Muscle of leg (tissue), 11 donors: ENCODE measurements around the gene EXD2. TPM values are rescaled to one million over a fixed set of nuclear protein-coding genes. Genes with fewer than 3 reads are reported as not detected.
A peak's percentile ranks its signal among the peaks of the same experiment; 100 is the strongest.

Experiments
- DNase-seq: peaks from one replicate; pipeline ENCODE4 v3.0.0; 2013
- H3K27ac ChIP-seq: one replicate; pipeline ENCODE4 v1.5.1; 2013; ENCODE audit warnings: mild to moderate bottlenecking, low read length, control low read depth
- H3K27me3 ChIP-seq: one replicate; pipeline ENCODE4 v1.6.1; 2013; ENCODE audit warnings: low read length; ENCODE audit not compliant: control insufficient read depth, insufficient read depth
- H3K36me3 ChIP-seq: one replicate; pipeline ENCODE4 v1.6.1; 2013; ENCODE audit warnings: low read length; ENCODE audit not compliant: control insufficient read depth, insufficient read depth
- H3K4me1 ChIP-seq: one replicate; pipeline ENCODE4 v1.6.1; 2013; ENCODE audit warnings: low read length; ENCODE audit not compliant: control insufficient read depth, insufficient read depth
- H3K4me3 ChIP-seq: one replicate; pipeline ENCODE4 v1.5.1; 2013; ENCODE audit warnings: low read length, control low read depth
- H3K9me3 ChIP-seq: replicated peaks from 2 replicates; pipeline ENCODE4 v1.6.1; 2013; ENCODE audit warnings: low read depth, low read length; ENCODE audit not compliant: control insufficient read depth
- WGBS: methylation state at CpG from one replicate; pipeline ENCODE4 v1.1.5; 2013; ENCODE audit warnings: missing lambda C conversion rate; ENCODE audit not compliant: insufficient coverage; 5-methylcytosine and 5-hydroxymethylcytosine counted together
- polyA plus RNA-seq, 8 donors: library from polyadenylated mRNA; unstranded; fragments of 120-200 nt; gene quantifications; one replicate each; pipeline versions ENCODE4 v1.2.1 to v1.2.3, GENCODE V29; 2013; ENCODE audit warnings: inconsistent platforms in 1 of 8, low replicate concordance in 1 of 8; ENCODE audit not compliant: insufficient read length in 8 of 8, insufficient read depth in 1 of 8
- total RNA-seq: library from RNA; stranded (reverse); fragments of 120-200 nt; gene quantifications from one replicate; pipeline ENCODE4 v1.2.4, GENCODE V29; 2013

Gene EXD2
- total and polyA plus RNA-seq, 9 donors, result 13.1 to 17.2 (median 15.3) TPM

DNA sequence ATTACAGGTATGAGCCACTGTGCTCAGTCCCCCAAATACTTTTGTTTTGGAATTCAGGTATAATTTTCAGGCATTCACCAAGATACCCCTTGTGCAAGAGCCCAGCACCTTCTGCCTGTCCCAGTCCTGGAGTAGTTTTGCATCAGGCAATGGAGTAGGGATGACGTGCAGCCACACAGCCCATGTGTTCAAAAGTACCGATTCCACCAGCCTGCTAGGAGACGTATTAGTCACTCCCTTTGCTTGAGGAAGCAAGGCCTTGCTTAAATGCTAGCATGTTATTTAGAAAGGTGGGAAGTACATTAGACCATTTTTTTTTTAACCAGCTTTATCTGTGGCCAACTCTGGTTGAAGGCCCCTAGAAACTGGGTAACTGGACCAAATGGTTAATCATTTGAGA is 53.6 kb downstream of the EXD2 start:
- WGBS, result 80% methylated on average over 1 of the region's 3 CpGs
- Histone ChIP-seq H3K4me1 (peaks cover 16% of the 10 kb centered on the region), H3K27ac (no peak overlapping the region), H3K36me3 (peaks cover 19% of the 10 kb centered on the region), H3K4me3 (no peak overlapping the region), H3K27me3 (no peaks in the 10 kb centered on the region), H3K9me3 (no peaks in the 10 kb centered on the region)
- no peak for DNase-seq

DNA sequence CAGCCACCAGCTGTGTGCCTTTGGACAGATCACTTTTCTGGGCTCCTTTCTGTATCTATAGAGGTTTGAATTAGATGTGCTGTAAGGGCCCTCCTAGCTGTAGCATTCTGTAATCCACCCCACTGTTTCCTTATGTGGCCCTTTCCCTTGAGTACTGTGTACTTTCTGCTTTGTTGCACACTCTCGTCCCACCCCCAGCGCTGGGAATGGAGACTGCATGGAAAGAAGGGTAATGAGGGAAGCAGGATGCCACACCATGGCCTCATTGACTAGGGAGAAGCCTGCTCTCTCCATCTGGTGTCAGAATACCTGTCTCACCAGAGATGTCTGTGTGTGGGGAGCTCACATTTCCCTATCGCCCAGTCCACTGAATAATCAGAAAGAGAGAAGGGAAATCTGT is 55.0 kb downstream of the EXD2 start:
- no peaks in the 10 kb centered on the region for H3K9me3 ChIP-seq
- no peak overlapping the region for H3K4me3 ChIP-seq
- H3K4me1 ChIP-seq, result peaks cover 21% of the 10 kb centered on the region
- peaks cover 9% of the 10 kb centered on the region for H3K36me3 ChIP-seq
- WGBS, result no CpG with 5 or more reads among the region's 3 CpGs
- no peaks in the 10 kb centered on the region for H3K27me3 ChIP-seq
- no peak for DNase-seq
- no peak overlapping the region for H3K27ac ChIP-seq

DNA sequence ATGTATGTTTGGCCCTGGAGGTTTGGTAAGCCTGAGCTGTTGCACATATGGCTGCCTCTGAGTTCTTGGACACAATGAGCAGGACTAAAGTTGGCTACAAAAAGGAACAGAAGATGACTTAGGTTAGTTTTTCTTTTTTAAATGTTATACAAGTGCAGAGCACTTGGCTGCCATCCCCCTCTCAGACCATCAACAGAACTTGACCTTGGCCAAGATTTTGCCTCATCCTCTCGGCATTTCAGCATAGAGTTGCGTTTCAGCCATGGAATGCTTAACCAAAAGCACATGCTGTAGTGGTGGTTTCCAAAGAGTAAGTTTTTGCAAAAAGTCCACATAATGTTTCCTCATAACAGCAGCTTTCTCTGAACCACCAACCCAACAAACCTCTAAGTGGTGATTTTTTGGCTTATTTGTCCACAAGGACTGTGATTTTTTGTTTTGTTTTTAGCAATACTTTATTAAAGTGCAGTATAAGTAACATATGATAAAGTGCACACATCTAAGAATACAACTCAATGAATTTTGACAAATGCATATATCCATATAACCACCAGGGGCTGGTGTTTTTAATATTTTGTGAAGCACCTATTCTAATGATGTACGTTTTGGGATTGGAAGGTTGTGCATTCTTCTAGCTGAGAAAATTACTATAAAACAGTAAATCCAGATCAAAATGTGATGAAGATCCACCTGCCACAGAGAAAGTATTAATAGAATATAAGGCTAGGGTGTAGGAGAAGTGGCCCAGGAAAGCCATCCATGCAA is 56.6 kb downstream of the EXD2 start:
- Histone ChIP-seq H3K27me3 (no peaks in the 10 kb centered on the region), H3K4me1 (peaks cover 21% of the 10 kb centered on the region), H3K9me3 (no peaks in the 10 kb centered on the region), H3K4me3 (no peak overlapping the region), H3K27ac (peak overlapping the region; percentile 80), H3K36me3 (no peaks in the 10 kb centered on the region)
- DNase-seq, result peak; percentile 98
- WGBS, result no CpG with 5 or more reads among the region's 3 CpGs

DNA sequence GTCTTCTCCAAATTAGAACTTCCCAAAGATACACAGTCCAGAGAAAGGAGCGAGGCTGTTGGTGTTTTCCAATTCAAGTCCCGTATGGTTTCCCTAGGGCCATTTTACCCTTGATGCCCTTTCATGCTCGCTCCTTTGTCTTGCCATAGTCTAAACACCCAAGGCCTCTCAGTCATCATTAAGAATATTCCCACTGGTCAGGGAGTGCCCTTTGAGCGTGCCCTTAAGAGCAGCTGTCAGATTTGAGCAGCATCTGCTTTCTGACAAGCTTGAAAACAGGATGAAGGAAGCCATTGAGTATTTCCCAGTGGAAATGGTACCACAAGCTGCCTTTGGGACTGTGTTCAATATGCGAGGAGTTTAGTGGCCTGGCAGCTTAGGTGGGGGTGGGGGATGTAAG is 58.3 kb downstream of the EXD2 start:
- Histone ChIP-seq H3K4me3 (no peak overlapping the region), H3K27me3 (no peaks in the 10 kb centered on the region), H3K27ac (no peak overlapping the region), H3K36me3 (no peaks in the 10 kb centered on the region), H3K9me3 (no peaks in the 10 kb centered on the region), H3K4me1 (peaks cover 21% of the 10 kb centered on the region)
- WGBS, result 70% methylated on average over 3 of the region's 5 CpGs
- DNase-seq, result no peak

DNA sequence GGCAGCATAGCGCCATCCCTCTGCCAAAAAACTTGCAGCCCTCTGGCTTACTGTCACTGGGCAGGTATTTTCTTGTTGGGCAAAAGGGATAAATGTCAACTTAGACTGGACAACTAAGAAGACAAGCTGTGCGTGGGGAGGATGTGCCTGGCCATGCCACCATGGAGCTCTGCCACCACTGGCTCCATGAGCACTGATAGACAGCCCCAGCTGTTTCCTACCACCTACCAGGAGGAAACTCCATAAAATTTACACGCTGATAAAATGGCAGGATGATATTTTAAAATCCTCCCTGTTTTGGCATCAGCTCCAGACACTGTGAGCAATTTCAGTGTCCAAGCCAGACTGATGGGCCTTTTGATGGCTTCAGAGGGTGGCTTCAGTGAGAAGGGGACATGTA is 61.6 kb downstream of the EXD2 start:
- H3K36me3 ChIP-seq, result no peaks in the 10 kb centered on the region
- H3K27me3 ChIP-seq, result peaks cover 9% of the 10 kb centered on the region
- WGBS, result 75% methylated on average over 1 of the region's 3 CpGs
- H3K9me3 ChIP-seq, result no peaks in the 10 kb centered on the region
- H3K4me1 ChIP-seq, result peaks cover 17% of the 10 kb centered on the region
- DNase-seq, result no peak
- H3K4me3 ChIP-seq, result no peak overlapping the region
- no peak overlapping the region for H3K27ac ChIP-seq

DNA sequence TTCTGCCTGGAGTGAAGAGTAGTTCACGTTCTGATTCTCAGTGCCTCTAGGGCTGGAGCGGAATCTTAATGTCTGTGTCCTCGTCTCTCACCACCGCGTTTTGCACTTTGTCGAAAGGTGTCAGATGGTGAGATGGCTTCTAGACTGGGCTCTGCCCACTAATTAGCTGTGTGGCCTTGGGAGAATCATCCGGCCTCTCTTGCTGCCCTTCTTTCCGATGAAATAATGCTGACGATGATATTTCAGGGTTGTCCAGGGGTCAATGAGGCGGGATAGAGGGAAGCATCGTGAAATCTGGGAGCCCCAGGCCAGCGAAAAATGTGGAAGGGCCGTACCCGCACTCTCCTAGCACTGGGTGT is 67.8 kb downstream of the EXD2 start:
- 21% methylated on average over 13 of the region's 14 CpGs for WGBS
- Histone ChIP-seq H3K27ac (no peak overlapping the region), H3K9me3 (no peaks in the 10 kb centered on the region), H3K4me3 (peak overlapping the region; percentile 60), H3K4me1 (peaks cover 30% of the 10 kb centered on the region), H3K36me3 (no peaks in the 10 kb centered on the region), H3K27me3 (peaks cover 43% of the 10 kb centered on the region)
- no peak for DNase-seq

GRCh38 chr14:69259527-69260189 is 68.4 kb downstream of the EXD2 start, which contains the start of gene GALNT16:
GALNT16 (plus strand) TSS chr14:69260158; CDS start chr14:69260291, 133 bp downstream.
- WGBS, result 0% methylated on average over 68 of the region's 74 CpGs
- peaks cover 30% of the 10 kb centered on the region for H3K4me1 ChIP-seq
- no peaks in the 10 kb centered on the region for H3K9me3 ChIP-seq
- peak; percentile 78 for DNase-seq
- H3K36me3 ChIP-seq, result no peaks in the 10 kb centered on the region
- peaks cover 43% of the 10 kb centered on the region for H3K27me3 ChIP-seq
- peak within 1 kb of the TSS; percentile 29 for H3K27ac ChIP-seq
- H3K4me3 ChIP-seq, result peak within 1 kb of the TSS; percentile 60

DNA sequence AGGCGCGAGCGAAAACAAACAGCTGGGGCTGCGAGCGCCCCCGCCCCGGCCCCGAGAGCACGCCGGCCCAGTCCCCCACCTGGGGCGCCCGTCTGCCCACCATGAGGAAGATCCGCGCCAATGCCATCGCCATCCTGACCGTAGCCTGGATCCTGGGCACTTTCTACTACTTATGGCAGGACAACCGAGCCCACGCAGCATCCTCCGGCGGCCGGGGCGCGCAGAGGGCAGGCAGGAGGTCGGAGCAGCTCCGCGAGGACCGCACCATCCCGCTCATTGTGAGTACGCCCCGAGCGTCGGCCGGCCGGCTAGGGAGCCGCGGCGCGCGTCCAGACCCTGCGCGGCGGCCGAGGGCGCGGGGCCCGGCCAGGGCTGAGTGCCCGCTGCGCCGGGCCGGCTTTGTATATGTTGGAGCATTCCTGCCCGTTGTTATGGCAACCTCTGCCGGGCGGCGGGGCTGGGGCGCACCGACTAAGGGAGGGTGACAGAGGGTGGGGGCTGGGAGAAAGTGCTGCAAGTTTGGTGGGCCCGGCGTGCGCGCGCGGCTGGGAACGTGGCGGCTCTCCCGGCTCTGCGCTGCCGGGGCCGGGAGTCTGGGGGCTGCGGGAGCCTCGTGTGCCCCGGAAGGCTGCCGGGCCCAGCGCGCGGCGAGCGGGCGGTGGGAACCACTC is 69.0 kb downstream of the EXD2 start:
- Histone ChIP-seq H3K27me3 (peaks cover 47% of the 10 kb centered on the region), H3K4me3 (peak overlapping the region; percentile 60), H3K36me3 (no peaks in the 10 kb centered on the region), H3K27ac (peak overlapping the region; percentile 29), H3K4me1 (peaks cover 30% of the 10 kb centered on the region), H3K9me3 (no peaks in the 10 kb centered on the region)
- DNase-seq, result peak; percentile 69
- WGBS, result under 1% methylated on average over 77 of the region's 78 CpGs

GRCh38 chr14:69260861-69261564 is 69.7 kb downstream of the EXD2 start:
- no peak overlapping the region for H3K27ac ChIP-seq
- H3K4me1 ChIP-seq, result peaks cover 30% of the 10 kb centered on the region
- peak; percentile 56 for DNase-seq
- WGBS, result under 1% methylated on average over 61 of the region's 64 CpGs
- H3K4me3 ChIP-seq, result peak overlapping the region; percentile 60
- no peaks in the 10 kb centered on the region for H3K36me3 ChIP-seq
- H3K27me3 ChIP-seq, result peaks cover 50% of the 10 kb centered on the region
- no peaks in the 10 kb centered on the region for H3K9me3 ChIP-seq
